GM18505 (cell line): ENCODE results near the gene NACC1.

Source experiments
- ATAC-seq: cut with Tn5 transposase; IDR thresholded peaks from one replicate; pipeline ENCODE4 v1.9.1; 2021; ENCODE audit not compliant: unreplicated experiment
- POLR2A ChIP-seq: IDR thresholded peaks from 4 replicates; pipeline ENCODE4 v1.6.1; 2011; ENCODE audit warnings: borderline replicate concordance; ENCODE audit not compliant: insufficient read depth, insufficient read length; ENCODE audit errors: extremely low read depth

The NACC1 gene

DNA sequence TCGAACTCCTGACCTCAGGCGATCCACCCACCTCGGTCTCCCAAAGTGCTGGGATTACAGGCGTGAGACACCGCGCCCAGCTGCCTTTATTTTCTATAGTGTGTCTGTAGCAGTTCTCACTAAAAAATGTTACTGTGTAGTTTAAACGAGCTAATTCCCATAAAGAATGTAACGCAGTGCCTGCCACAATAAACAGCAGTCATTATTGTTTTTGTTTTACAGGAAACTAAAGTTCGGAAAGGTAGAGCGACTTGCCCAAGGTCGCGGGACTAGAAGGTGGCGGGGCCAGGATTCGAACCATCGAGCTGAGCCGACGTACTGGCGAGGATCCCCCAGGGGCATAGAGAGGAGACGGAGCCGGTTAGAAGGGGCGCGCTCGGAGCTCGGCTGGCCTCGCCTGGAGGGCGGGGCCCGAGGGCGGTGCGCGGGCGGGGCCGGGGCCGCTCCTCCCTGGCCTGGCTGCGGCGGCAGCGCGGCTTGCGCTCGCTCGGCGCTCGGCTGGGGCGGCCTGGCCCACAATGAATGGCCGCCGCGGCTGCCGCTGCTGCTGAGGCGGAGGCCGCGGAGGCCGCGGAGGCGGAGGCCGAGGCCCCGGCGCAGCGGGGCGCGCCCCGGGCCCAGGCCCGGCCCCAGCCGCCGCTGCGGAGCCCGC is at the start of gene NACC1:
Gene NACC1, plus strand, starts transcription at position 493 of the 652 bp plus-strand sequence. CDS start 16,944 bp downstream, outside the sequence.
- peak; percentile 68 for ATAC-seq
- peak; percentile 66 for TF ChIP-seq POLR2A

DNA sequence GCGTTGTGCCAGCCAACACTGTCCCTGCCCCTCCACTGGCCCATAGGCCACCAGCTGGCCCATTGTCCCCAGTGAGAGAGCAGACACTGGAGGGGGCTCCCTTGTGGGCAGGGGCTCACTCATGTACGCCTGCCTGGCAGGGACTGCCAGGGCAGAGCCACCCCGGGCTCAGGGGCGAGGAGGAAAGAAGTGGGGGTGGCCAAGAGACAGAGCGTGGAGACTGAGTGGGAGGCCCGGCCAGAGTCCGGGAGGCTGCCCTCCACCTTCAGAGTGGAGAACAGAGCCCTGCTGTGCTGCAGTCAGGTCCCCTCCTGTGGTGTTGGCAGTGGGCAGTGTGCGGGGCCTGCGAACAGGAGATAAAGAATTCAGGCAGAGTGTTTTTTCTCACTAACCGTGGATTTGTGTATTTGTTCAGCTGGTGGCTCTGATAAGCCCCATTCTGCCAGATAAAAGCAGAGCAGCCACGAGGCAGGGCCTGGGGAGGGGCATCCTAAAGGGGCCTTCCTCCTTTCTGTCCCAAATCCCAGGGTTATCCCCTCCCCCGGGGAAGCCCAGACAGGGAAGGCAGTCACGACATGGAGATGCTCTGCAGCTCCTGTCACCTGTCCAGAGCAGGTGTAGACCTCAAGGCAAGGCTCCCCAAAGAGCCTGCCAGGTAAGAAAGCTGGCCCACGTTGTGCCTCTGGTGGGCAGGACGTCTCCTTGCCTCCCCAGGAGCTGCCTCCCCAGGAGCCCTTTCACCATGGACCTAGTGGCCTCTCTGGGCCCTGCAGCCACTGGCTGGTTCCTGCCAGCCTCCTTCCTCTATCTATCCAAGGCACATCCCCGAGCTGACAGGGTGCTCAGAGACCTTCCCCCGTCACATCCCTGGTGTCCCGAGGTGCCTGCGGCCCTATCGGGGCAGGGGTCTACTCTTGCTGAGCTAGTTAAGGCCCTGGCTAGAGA is 48.4 kb upstream of the NACC1 start:
- no peak for TF ChIP-seq POLR2A
- no peak for ATAC-seq

DNA sequence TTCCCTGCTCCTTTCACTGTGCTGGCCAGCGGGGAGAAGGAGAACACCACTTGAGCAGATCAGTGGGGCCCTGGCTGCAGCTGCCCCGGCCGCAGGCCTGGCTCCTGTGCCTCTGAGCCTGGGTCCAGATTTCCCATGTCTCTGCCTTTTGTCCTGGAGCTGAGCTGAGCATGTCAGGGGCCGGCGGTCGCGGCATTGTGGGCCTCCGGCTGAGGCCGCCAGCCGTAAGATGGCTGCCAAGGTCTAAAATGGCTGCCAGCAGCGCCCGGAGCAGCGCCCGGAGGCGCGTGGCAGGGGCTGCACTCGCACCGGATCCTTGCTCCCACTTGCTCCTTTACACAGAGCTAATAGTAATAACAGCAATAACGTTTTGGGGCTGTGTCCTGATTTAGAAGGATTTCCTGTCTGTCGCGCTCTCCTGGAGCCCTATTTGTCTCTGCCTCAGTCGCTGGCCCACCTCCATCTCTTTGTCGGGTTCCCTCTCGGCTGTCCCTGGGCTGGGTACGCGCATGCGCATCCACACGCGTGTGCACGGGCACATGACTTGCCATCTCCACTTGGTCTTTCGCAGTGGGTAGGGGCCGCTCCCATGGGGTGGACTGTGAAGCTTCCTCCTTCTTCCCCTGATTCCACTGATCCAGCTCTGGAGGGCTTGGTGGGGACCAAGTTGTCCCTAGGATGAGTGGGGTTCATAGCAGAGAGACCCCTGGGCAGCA is 47.5 kb upstream of the NACC1 start:
- ATAC-seq = no peak
- TF ChIP-seq POLR2A = no peak

DNA sequence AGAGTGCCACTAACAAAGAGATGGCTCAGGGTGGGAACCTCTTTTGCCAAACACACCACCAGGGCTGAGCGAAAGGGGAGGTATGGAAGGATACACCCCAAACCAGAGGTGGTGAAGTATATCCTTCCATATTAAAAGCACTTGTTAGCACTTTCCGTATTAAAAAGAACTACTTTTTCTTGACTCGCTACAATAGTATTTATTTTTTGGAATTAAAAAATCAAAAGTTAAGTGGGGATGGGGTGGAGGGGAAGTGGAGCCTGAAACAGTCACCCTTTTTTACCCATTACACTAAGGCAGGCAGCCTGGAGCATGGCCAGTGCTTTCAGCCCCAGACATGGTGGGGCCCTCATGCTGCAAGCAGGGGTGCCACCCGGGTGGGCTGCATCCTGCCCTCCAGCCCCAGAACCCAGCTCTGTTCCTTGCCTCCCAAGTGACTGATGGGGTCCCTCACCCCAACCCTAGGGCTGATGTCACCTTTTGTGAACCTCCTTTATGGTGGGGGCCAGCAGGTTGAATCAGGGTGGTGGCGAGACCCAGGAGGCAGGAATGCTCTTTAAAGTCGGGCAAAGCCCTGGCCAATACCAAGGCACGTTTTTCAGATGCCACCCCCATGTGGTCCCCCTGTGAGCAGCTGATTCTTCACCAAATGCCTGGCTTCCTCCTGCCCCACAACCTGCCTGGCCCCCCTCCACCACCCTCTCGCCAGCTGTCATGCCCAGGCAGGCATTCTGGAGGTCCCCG is 46.4 kb upstream of the NACC1 start:
- no peak for ATAC-seq

DNA sequence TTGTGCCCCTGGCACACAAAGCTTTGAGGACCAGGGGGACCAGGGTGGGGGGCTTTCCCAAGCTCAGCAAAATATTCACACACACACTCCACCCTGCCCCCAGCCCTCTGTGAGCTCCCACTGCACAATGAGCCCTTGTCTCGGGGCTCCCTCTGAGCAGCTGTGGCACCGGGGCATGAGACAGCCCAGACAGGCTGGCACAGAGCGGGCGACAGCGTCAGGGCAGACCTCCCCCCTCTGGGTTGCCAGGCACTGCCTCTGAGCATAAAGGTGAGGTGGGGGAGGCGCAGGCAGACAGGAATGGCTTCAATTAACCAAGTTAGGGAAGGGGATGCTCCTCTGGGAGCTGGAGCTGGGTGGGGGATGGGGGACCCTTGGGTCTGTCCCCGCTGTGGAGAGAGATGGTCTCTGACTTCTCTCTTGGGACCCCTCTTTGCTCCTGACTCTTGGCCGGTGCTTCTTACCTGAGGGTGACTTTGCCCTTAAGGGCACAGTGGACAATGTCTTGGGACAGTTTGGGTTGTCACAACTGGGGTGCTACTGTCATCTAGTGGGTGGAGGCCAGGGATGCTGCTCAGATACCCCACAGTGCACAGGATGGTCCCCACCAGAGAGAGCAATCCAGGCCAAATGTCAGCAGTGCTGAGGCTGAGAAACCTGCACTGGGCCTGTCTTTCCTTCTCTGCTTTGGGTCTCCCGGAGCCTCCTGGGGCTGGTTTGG is 45.7 kb upstream of the NACC1 start:
- no peak for ATAC-seq
- no peak for TF ChIP-seq POLR2A

More for the DNA sequence above, 46.4 kb upstream of the NACC1 start:
- TF ChIP-seq POLR2A = no peak

DNA sequence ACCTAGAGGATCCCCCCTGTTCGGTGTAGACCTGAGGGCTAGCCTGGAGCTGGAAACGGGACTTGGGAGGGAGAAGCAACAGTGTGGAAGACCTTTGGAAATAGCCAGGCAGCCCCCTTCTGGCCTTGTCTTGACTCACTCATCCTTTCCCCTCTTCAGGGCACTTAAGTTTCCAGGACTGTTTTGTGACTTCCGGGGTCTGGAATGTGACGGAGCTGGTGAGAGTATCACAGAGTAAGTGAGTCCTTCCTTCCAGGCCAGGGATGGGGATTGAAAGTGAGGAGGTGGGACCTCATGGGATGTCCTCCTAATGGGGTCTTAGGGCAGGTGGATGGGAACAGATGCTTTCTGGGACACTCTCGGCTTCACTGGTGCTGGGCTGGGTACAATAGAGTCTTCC is 44.8 kb upstream of the NACC1 start:
- TF ChIP-seq POLR2A = no peak
- no peak for ATAC-seq

GRCh38 chr19:13074378-13074777 is 43.7 kb upstream of the NACC1 start:
- no peak for ATAC-seq
- TF ChIP-seq POLR2A = no peak

DNA sequence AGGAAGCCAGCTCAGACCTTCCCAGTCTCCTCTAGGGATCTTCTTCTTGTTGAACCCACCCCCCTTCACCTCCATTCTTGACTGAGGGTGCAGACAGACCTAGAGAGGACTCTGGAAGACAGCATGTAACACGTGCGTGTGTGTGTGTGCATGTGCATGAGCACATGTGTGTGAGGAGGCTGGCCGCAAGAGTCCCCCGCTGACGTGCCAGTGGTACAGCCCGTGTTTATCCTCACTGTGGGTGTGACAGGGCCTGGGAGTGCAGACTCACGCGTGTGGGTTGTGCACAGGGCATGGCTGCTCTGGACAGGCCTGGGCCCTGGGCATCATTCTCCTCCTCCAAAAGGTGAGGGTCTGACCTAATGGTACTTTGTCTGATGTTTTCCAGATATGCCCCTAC is 41.7 kb upstream of the NACC1 start:
- no peak for TF ChIP-seq POLR2A
- ATAC-seq = no peak

- no peak for ATAC-seq
- no peak for TF ChIP-seq POLR2A
These were observed 41.3 kb upstream of the NACC1 start for GRCh38 chr19:13076787-13077186.

- no peak for TF ChIP-seq POLR2A
These were observed 40.8 kb upstream of the NACC1 start for GRCh38 chr19:13077240-13077639.

DNA sequence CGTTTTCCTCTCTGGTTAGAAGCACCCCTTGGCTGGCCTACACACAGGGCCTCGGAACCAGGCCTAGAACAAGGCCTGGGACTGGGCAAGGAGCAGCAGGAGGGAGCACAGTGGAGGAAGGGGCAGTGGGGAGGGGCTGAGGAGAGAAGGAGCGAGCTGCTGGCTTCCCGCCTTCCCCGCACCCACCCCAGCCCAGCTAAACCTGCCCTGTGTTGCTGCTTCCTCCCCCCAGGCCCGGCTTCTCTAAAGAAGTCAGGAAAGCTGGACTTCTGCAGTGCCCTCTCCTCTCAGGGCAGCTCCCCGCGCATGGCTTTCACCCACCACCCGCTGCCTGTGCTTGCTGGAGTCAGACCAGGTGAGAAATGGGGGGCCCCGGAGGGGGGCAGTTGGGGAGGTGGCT is 39.7 kb upstream of the NACC1 start:
- TF ChIP-seq POLR2A = no peak
- no peak for ATAC-seq

More at GRCh38 chr19:13077240-13077639, 40.8 kb upstream of the NACC1 start:
- no peak for ATAC-seq

DNA sequence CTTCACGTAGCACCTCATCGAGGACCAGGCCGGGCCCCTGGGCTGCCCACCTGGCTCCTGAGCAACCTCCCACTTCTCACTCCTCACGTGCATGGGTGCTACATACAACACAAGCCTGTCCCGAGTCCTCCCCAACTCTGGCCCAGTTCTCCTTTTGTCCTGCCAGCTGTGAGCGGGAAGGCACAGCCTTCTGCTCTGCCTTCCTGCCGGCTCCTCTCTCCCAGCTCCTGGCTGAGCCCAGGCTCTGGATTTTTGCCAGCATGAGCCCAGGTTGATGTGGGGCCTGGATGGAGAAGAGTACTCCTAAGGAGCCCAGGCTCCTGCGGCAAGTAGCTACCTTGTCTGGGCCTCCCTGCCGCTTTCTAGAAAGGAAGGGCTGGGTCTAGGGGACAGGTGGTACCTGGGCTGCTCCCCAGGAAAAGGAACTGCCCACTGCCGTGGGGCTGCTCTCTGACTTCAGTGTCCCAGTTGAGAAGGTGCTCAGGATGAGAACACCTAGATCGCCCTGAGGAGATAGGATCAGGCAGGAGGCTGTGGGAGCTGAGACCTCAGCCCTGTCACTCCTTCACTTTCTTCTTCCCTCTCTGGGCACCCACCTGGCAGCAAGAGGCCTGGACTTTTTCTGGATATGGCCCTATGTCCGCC is 39.0 kb upstream of the NACC1 start:
- ATAC-seq = no peak
- no peak for TF ChIP-seq POLR2A
